ENCODE results near the gene PTGES2. TPM values are rescaled to one million over a fixed set of nuclear protein-coding genes. Genes with fewer than 3 reads are reported as not detected.

Gene PTGES2
- total and polyA plus RNA-seq, 2 of the 13 experiments (the other 11 are each of a cell fraction or from before 2014, with no cell fraction given), result 63.7 to 79.8 TPM

GRCh38 chr9:128127990-128128835, 684 bp upstream of the PTGES2 start (continued):
- TF ChIP-seq IRF9 (CRISPR knock-in tag; IDR thresholded peaks at IDR 0.05; ENCODE audit: borderline replicate concordance) (no peak), MEIS1 (CRISPR knock-in tag; IDR thresholded peaks at IDR 0.05; ENCODE audit: borderline replicate concordance) (no peak), RARA (CRISPR knock-in tag; IDR thresholded peaks at IDR 0.05) (0 out of 2 replicates have a peak, but pooled peaks have one; percentile 1), ELF4 (CRISPR knock-in tag; IDR thresholded peaks at IDR 0.05; ENCODE audit: borderline replicate concordance) (0 out of 2 replicates have a peak, but pooled peaks have one; percentile 67), PRDM4 (CRISPR knock-in tag; IDR thresholded peaks at IDR 0.05; ENCODE audit: borderline replicate concordance) (no peak), SIX4 (CRISPR knock-in tag; IDR thresholded peaks at IDR 0.05) (no peak), FOXO4 (CRISPR knock-in tag; conservative IDR thresholded peaks at IDR 0.05) (no peak), FLYWCH1 (CRISPR knock-in tag; IDR thresholded peaks at IDR 0.05) (no peak), ZNF891 (CRISPR knock-in tag; IDR thresholded peaks at IDR 0.05) (no peak), SNAPC2 (CRISPR knock-in tag; IDR thresholded peaks at IDR 0.05) (no peak), ZNF30 (CRISPR knock-in tag; IDR thresholded peaks at IDR 0.05) (no peak), TFDP2 (CRISPR knock-in tag; IDR thresholded peaks at IDR 0.05) (peak; percentile 47; the same call in 1 of the 2 replicates), KLF9 (CRISPR knock-in tag; IDR thresholded peaks at IDR 0.05; ENCODE audit: low read depth) (no peak), BORCS8-MEF2B (CRISPR knock-in tag; IDR thresholded peaks at IDR 0.05) (no peak), THAP9 (CRISPR knock-in tag; IDR thresholded peaks at IDR 0.05; ENCODE audit: borderline replicate concordance) (peak; percentile 46; the same call in 1 of the 2 replicates), RFX3 (CRISPR knock-in tag; IDR thresholded peaks at IDR 0.05) (no peak), TEAD2 (CRISPR knock-in tag; IDR thresholded peaks at IDR 0.05) (no peak)
